K562 (cell line): ENCODE measurements around the gene TLCD5. TPM values are rescaled to one million over a fixed set of nuclear protein-coding genes. Genes with fewer than 3 reads are reported as not detected.

ENCODE experiments used
- ATAC-seq: fragments of 200-7000 bp; cut with Tn5 transposase; 3 replicates; pipeline ENCODE4 v1.9.1; 2020; ENCODE audit warnings: moderate library complexity
- BruUV-seq: library from RNA; stranded (reverse); fragments of 400-500 nt; replicated peaks from 2 replicates; lab custom pipeline; 2021; lab: Mats Ljungman, UMichigan
- CTCF ChIA-PET: fragments of 300-600 bp; formaldehyde crosslinking; extraction: SDS; loops from one replicate; lab custom pipeline; 2021; ENCODE audit warnings: low intra/inter-chr PET ratio; lab: Yijun Ruan, JAX
- POLR2A ChIA-PET: fragments of 300-600, 350-650 bp; sonication (Branson Sonifier 250); formaldehyde crosslinking; extraction: SDS; loops from one replicate; lab custom pipeline; 2021; ENCODE audit warnings: antibody characterized with exemption, inconsistent platforms; lab: Yijun Ruan, JAX
- DNase-seq, 4 experiments: peaks; one replicate each; pipeline versions ENCODE4 v3.0.0 to v3.0.0-alpha.2; 2011 to 2018; ENCODE audit warnings: low spot score in 3 of 4, mixed read lengths in 3 of 4; ENCODE audit errors: extremely low read depth in 1 of 4
- FAIRE-seq: peaks from 2 replicates; lab custom pipeline; 2011; peaks lifted over from hg19 to GRCh38; lab: Jason Lieb, UNC
- H2AFZ ChIP-seq: 2 replicates; pipeline ENCODE4 v1.6.0; 2011; ENCODE audit warnings: low read depth, low read length, control low read depth, inconsistent platforms
- H3K27ac ChIP-seq: fragments of 200-600 bp; 3 replicates; pipeline ENCODE4 v1.8.0; 2011; ENCODE audit warnings: low read depth, mild to moderate bottlenecking, control low read depth, inconsistent platforms, low read length, moderate library complexity, mixed read lengths; ENCODE audit errors: extremely low read depth
- H3K27me3 ChIP-seq, 2 experiments: fragments of 300-600 bp in 1 of 2; 2 replicates in 1 of 2; 3 replicates in 1 of 2; pipeline versions ENCODE4 v1.6.0 to v1.8.0; 2011; ENCODE audit warnings: inconsistent platforms in 2 of 2, low read length in 2 of 2, mild to moderate bottlenecking in 1 of 2, mixed read lengths in 1 of 2, moderate library complexity in 1 of 2; ENCODE audit not compliant: control insufficient read depth in 2 of 2, insufficient read depth in 2 of 2
- H3K36me3 ChIP-seq: fragments of 300-600 bp; 3 replicates; pipeline ENCODE4 v1.8.0; 2011; ENCODE audit warnings: mild to moderate bottlenecking, low read length, inconsistent platforms; ENCODE audit not compliant: control insufficient read depth, insufficient read depth
- H3K4me1 ChIP-seq, 2 experiments: fragments of 200-600 bp in 1 of 2; replicated peaks in 1 of 2; 2 replicates in 1 of 2; 3 replicates in 1 of 2; pipeline versions ENCODE4 v1.5.1 to v1.8.0; 2011; ENCODE audit warnings: inconsistent platforms in 2 of 2, low read length in 2 of 2, mild to moderate bottlenecking in 1 of 2, mixed read lengths in 1 of 2, moderate library complexity in 1 of 2; ENCODE audit not compliant: control insufficient read depth in 2 of 2, insufficient read depth in 2 of 2
- H3K4me2 ChIP-seq: 2 replicates; pipeline ENCODE4 v1.6.1; 2011; ENCODE audit warnings: low read length, control low read depth, inconsistent platforms, mixed read lengths; ENCODE audit not compliant: insufficient read depth
- H3K4me3 ChIP-seq: fragments of 200-600 bp; sonication (generic), shearing (Covaris generic); 2 replicates; pipeline ENCODE4 v1.5.1; 2016; ENCODE audit warnings: control low read depth, inconsistent platforms
- H3K79me2 ChIP-seq: fragments of 200-600 bp; 3 replicates; pipeline ENCODE4 v1.8.0; 2011; ENCODE audit warnings: low read length, inconsistent platforms; ENCODE audit not compliant: control insufficient read depth, insufficient read depth
- H3K9ac ChIP-seq, 2 experiments: 2 replicates each; pipeline versions ENCODE4 v1.6.0 to v1.6.1; 2011; ENCODE audit warnings: low read depth in 2 of 2, low read length in 2 of 2, control low read depth in 1 of 2, inconsistent platforms in 1 of 2, mild to moderate bottlenecking in 1 of 2, mixed read lengths in 1 of 2; ENCODE audit not compliant: insufficient read depth in 1 of 2
- H3K9me1 ChIP-seq: one replicate; pipeline ENCODE4 v1.6.0; 2011; ENCODE audit warnings: inconsistent platforms, mild to moderate bottlenecking, low read length, moderate library complexity; ENCODE audit not compliant: control insufficient read depth, insufficient read depth
- H3K9me3 ChIP-seq: replicated peaks from 2 replicates; pipeline ENCODE4 v1.5.1; 2011; ENCODE audit warnings: low read depth, low read length, inconsistent platforms; ENCODE audit not compliant: control insufficient read depth, insufficient read depth
- H4K20me1 ChIP-seq: replicated peaks from 2 replicates; pipeline ENCODE4 v1.6.1; 2011; ENCODE audit warnings: low read length, inconsistent platforms, mixed read lengths; ENCODE audit not compliant: control insufficient read depth, insufficient read depth
- BDP1 ChIP-seq: IDR thresholded peaks from 3 replicates; pipeline ENCODE4 v1.6.1; 2011; ENCODE audit not compliant: insufficient read length, insufficient read depth
- FOXK1 ChIP-seq: sonication (generic); formaldehyde crosslinking; IDR thresholded peaks from 2 replicates; pipeline ENCODE4 v1.8.0; 2022; ENCODE audit warnings: missing genetic modification reagents, mild to moderate bottlenecking, borderline replicate concordance
- RBM39 ChIP-seq: fragments of 200-400 bp; formaldehyde crosslinking; optimal IDR thresholded peaks from 2 replicates; pipeline ENCODE3; 2018; ENCODE audit warnings: low read depth, low read length
- TRIM28 ChIP-seq: fragments of 450-650 bp; IDR thresholded peaks from 2 replicates; pipeline ENCODE4 v1.6.1; 2017
- ZNF224 ChIP-seq: sonication (generic); formaldehyde crosslinking; IDR thresholded peaks from 2 replicates; pipeline ENCODE4 v1.8.0; 2022; ENCODE audit warnings: mild to moderate bottlenecking, missing genetic modification reagents
- WGBS: fragments of 100-300 bp; shearing (Covaris generic); methylation state at CpG from one replicate; pipeline ENCODE4 v1.1.6; 2016; ENCODE audit warnings: low coverage, mixed read lengths; ENCODE audit not compliant: insufficient coverage; ENCODE audit errors: missing lambda C conversion rate; 5-methylcytosine and 5-hydroxymethylcytosine counted together
- in situ Hi-C: fragments of 300-500 bp; cut with MboI; formaldehyde crosslinking; loops from 4 replicates; pipeline ENCODE4 v1.15.0; 2018; ENCODE audit warnings: inconsistent platforms, mixed read lengths
- intact Hi-C: fragments of 100-400 bp; cut with micrococcal nuclease; formaldehyde crosslinking; loops from 2 replicates; pipeline ENCODE4 v1.14.2; 2022
- polyA plus RNA-seq, 8 experiments: library from polyadenylated mRNA; depleted of rRNA in 4 of 8; stranded (reverse) in 5 of 8; unstranded in 3 of 8; fragments of >200 nt; fragmentation: Nextera tagmentation in 2 of 8; fragmentation: Illumina TruSeq in 1 of 8; extraction: Ambion mirVana in 2 of 8; extraction: Trizol in 1 of 8; gene quantifications; 2 replicates each; pipeline versions ENCODE4 v1.2.1 to v1.2.3, GENCODE V29; 2011 to 2014; ENCODE audit warnings: inconsistent platforms in 1 of 8, missing spikeins in 1 of 8
- total RNA-seq, 7 experiments: library from RNA; depleted of rRNA in 6 of 7; stranded (reverse); fragments of >200 nt in 6 of 7; fragmentation: Illumina TruSeq in 2 of 7; extraction: Trizol in 2 of 7; gene quantifications; 2 replicates each; pipeline versions ENCODE4 v1.2.1 to v1.2.3, GENCODE V29; 2011 to 2021; ENCODE audit warnings: low replicate concordance in 1 of 7
- TF ChIP-seq, protein P1 (sequence below): fragments of 200-600 bp; sonication (generic); IDR thresholded peaks from one replicate; pipeline ENCODE4 v1.6.1; 2012; ENCODE audit warnings: mild to moderate bottlenecking, low read depth, low read length, inconsistent platforms
- TF ChIP-seq, protein P2 (sequence below): fragments of 200-800 bp; sonication (Bioruptor generic); IDR thresholded peaks from 2 replicates; pipeline ENCODE4 v1.6.1; 2017; ENCODE audit warnings: missing genetic modification characterization, missing compliant biosample characterization
- TF ChIP-seq, protein P3 (sequence below): fragments of 450-650 bp; formaldehyde crosslinking; IDR thresholded peaks from 2 replicates; pipeline ENCODE4 v1.4.0; 2022; ENCODE audit warnings: mild to moderate bottlenecking, moderate library complexity

Gene TLCD5
- total and polyA plus RNA-seq, 9 of the 15 experiments (the other 6 are each of a cell fraction or from before 2014, with no cell fraction given): 0.94 to 5.1 (median 1.6) TPM

GRCh38 chr11:120358729-120359128 lies 33.6 kb downstream of the TLCD5 start:
- Histone ChIP-seq H3K9me3 (no peaks in the 10 kb centered on the region), H3K27ac (no peak overlapping the region), H2AFZ (no peak overlapping the region), H3K4me2 (no peak overlapping the region), H4K20me1 (peaks cover 12% of the 10 kb centered on the region), H3K27me3 (no peaks in the 10 kb centered on the region), H3K9ac (peak overlapping the region in 1 of 2 experiments; percentile 33; a peak in 1 of 4 replicates), H3K4me1 (peaks cover 0 to 2% of the 10 kb centered on the region in 2 experiments; a peak in 1 of 5 replicates), H3K9me1 (peaks cover 2% of the 10 kb centered on the region), H3K79me2 (peaks cover 91% of the 10 kb centered on the region), H3K4me3 (no peak overlapping the region), H3K36me3 (no peaks in the 10 kb centered on the region; the same call in 2 of the 3 replicates)
- WGBS: 63% methylated on average over 3 of the region's 3 CpGs
- ATAC-seq (peak; percentile 47), FAIRE-seq (no peak), DNase-seq (no peak)
- ChIA-PET POLR2A (interaction anchor here (1.2 kb wide), 1 partner anchor 14 kb away, joined by 4 read pairs; no protein-coding TSS in a partner anchor), CTCF (no interaction called here)
- in situ Hi-C loops: no loop called here
- intact Hi-C loops: no loop called here
- BruUV-seq: no TSS peak
- TF ChIP-seq, protein P1, sequence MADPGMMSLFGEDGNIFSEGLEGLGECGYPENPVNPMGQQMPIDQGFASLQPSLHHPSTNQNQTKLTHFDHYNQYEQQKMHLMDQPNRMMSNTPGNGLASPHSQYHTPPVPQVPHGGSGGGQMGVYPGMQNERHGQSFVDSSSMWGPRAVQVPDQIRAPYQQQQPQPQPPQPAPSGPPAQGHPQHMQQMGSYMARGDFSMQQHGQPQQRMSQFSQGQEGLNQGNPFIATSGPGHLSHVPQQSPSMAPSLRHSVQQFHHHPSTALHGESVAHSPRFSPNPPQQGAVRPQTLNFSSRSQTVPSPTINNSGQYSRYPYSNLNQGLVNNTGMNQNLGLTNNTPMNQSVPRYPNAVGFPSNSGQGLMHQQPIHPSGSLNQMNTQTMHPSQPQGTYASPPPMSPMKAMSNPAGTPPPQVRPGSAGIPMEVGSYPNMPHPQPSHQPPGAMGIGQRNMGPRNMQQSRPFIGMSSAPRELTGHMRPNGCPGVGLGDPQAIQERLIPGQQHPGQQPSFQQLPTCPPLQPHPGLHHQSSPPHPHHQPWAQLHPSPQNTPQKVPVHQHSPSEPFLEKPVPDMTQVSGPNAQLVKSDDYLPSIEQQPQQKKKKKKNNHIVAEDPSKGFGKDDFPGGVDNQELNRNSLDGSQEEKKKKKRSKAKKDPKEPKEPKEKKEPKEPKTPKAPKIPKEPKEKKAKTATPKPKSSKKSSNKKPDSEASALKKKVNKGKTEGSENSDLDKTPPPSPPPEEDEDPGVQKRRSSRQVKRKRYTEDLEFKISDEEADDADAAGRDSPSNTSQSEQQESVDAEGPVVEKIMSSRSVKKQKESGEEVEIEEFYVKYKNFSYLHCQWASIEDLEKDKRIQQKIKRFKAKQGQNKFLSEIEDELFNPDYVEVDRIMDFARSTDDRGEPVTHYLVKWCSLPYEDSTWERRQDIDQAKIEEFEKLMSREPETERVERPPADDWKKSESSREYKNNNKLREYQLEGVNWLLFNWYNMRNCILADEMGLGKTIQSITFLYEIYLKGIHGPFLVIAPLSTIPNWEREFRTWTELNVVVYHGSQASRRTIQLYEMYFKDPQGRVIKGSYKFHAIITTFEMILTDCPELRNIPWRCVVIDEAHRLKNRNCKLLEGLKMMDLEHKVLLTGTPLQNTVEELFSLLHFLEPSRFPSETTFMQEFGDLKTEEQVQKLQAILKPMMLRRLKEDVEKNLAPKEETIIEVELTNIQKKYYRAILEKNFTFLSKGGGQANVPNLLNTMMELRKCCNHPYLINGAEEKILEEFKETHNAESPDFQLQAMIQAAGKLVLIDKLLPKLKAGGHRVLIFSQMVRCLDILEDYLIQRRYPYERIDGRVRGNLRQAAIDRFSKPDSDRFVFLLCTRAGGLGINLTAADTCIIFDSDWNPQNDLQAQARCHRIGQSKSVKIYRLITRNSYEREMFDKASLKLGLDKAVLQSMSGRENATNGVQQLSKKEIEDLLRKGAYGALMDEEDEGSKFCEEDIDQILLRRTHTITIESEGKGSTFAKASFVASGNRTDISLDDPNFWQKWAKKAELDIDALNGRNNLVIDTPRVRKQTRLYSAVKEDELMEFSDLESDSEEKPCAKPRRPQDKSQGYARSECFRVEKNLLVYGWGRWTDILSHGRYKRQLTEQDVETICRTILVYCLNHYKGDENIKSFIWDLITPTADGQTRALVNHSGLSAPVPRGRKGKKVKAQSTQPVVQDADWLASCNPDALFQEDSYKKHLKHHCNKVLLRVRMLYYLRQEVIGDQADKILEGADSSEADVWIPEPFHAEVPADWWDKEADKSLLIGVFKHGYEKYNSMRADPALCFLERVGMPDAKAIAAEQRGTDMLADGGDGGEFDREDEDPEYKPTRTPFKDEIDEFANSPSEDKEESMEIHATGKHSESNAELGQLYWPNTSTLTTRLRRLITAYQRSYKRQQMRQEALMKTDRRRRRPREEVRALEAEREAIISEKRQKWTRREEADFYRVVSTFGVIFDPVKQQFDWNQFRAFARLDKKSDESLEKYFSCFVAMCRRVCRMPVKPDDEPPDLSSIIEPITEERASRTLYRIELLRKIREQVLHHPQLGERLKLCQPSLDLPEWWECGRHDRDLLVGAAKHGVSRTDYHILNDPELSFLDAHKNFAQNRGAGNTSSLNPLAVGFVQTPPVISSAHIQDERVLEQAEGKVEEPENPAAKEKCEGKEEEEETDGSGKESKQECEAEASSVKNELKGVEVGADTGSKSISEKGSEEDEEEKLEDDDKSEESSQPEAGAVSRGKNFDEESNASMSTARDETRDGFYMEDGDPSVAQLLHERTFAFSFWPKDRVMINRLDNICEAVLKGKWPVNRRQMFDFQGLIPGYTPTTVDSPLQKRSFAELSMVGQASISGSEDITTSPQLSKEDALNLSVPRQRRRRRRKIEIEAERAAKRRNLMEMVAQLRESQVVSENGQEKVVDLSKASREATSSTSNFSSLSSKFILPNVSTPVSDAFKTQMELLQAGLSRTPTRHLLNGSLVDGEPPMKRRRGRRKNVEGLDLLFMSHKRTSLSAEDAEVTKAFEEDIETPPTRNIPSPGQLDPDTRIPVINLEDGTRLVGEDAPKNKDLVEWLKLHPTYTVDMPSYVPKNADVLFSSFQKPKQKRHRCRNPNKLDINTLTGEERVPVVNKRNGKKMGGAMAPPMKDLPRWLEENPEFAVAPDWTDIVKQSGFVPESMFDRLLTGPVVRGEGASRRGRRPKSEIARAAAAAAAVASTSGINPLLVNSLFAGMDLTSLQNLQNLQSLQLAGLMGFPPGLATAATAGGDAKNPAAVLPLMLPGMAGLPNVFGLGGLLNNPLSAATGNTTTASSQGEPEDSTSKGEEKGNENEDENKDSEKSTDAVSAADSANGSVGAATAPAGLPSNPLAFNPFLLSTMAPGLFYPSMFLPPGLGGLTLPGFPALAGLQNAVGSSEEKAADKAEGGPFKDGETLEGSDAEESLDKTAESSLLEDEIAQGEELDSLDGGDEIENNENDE: no peak
- TF ChIP-seq RBM39: no peak
- TF ChIP-seq, protein P2, sequence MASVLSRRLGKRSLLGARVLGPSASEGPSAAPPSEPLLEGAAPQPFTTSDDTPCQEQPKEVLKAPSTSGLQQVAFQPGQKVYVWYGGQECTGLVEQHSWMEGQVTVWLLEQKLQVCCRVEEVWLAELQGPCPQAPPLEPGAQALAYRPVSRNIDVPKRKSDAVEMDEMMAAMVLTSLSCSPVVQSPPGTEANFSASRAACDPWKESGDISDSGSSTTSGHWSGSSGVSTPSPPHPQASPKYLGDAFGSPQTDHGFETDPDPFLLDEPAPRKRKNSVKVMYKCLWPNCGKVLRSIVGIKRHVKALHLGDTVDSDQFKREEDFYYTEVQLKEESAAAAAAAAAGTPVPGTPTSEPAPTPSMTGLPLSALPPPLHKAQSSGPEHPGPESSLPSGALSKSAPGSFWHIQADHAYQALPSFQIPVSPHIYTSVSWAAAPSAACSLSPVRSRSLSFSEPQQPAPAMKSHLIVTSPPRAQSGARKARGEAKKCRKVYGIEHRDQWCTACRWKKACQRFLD (CRISPR knock-in tag): no peak
- TF ChIP-seq, protein P3, sequence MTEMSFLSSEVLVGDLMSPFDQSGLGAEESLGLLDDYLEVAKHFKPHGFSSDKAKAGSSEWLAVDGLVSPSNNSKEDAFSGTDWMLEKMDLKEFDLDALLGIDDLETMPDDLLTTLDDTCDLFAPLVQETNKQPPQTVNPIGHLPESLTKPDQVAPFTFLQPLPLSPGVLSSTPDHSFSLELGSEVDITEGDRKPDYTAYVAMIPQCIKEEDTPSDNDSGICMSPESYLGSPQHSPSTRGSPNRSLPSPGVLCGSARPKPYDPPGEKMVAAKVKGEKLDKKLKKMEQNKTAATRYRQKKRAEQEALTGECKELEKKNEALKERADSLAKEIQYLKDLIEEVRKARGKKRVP: no peak
- TF ChIP-seq ZNF224: no peak
- TF ChIP-seq TRIM28: no peak
- TF ChIP-seq FOXK1: no peak
- TF ChIP-seq BDP1: no peak
